GM12874 (cell line): Measurements from ENCODE around the gene SH3D19.

Source experiments
- CTCF ChIP-seq: IDR thresholded peaks from 2 replicates; pipeline ENCODE4 v1.5.1; 2011; ENCODE audit warnings: low read depth, mild to moderate bottlenecking, control low read depth, low read length, moderate library complexity; ENCODE audit not compliant: insufficient read depth

SH3D19 gene

DNA sequence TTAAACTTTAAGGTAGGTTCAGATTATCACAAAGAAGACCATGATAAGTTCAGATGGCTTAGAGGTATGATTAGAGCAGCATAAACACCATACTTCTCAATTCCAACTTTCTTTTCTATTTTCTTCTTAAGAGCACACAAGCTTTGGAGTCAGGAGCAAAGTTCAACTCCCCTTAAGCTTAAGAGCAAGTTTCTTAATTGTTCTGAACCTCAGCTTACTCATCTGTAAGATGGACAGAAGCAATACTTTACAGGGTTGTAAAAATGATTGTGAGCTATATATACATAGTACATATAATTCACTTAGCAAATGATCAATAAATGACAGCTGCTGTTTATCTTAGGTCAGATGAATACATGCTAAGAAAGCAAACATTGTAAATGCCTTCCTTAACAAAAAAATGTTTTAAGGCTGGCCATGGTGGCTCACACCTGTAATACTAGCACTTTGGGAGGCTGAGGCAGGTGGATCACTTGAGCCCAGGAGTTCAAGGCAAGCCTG, 250.9 kb downstream of the SH3D19 start:
- no peak for TF ChIP-seq CTCF
